ENCODE results near the gene CEP250.

DNA sequence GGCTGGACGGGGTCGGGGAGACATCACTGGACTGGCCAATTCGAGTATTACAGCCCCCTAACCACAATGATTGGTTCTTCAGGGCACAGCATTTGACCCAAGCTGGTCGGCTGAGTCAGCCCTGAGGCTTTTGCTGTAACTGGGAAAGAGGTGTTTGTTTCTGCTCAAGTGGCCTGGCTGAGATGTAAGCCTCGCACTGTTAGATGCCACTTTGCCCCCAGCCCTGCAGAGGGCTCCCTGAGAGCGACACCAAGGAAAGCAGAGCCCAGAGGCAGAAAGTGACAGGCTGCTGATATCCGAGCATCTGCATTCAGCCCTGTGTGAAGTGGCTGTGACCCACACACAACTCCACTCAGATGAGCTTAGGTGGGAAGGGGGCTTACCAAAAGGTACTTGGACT, 105.9 kb downstream of the CEP250 start:
- no peak for TF ChIP-seq EZH2 (IDR thresholded peaks at IDR 0.05; ENCODE audit: low read length)
- TF ChIP-seq, protein P1, sequence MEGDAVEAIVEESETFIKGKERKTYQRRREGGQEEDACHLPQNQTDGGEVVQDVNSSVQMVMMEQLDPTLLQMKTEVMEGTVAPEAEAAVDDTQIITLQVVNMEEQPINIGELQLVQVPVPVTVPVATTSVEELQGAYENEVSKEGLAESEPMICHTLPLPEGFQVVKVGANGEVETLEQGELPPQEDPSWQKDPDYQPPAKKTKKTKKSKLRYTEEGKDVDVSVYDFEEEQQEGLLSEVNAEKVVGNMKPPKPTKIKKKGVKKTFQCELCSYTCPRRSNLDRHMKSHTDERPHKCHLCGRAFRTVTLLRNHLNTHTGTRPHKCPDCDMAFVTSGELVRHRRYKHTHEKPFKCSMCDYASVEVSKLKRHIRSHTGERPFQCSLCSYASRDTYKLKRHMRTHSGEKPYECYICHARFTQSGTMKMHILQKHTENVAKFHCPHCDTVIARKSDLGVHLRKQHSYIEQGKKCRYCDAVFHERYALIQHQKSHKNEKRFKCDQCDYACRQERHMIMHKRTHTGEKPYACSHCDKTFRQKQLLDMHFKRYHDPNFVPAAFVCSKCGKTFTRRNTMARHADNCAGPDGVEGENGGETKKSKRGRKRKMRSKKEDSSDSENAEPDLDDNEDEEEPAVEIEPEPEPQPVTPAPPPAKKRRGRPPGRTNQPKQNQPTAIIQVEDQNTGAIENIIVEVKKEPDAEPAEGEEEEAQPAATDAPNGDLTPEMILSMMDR (optimal IDR thresholded peaks at IDR 0.05 in 1 of 3, IDR thresholded peaks at IDR 0.05 in 1 of 3, conservative IDR thresholded peaks at IDR 0.05 in 1 of 3; ENCODE audit: extremely low read depth in 1 of 3, insufficient read depth in 2 of 3, low read length in 3 of 3): peak in 2 of 3 experiments; percentile 10 to 37
